H1 (cell line): ENCODE measurements around the gene ATP2A3. TPM values are rescaled to one million over a fixed set of nuclear protein-coding genes. Genes with fewer than 3 reads are reported as not detected.

Experiments used
- BACH1 ChIP-seq: IDR thresholded peaks from 2 replicates; pipeline ENCODE4 v1.6.1; 2012; ENCODE audit warnings: low read length, improper control_type of control experiment
- EZH2 ChIP-seq: fragments of 200-600 bp; sonication (generic); IDR thresholded peaks from 2 replicates; pipeline ENCODE4 v1.7.1; 2012; ENCODE audit warnings: low read depth, mild to moderate bottlenecking, moderate library complexity, low read length, inconsistent platforms; ENCODE audit not compliant: severe bottlenecking
- HDAC2 ChIP-seq, 2 experiments: fragments of 300-600 bp in 1 of 2; sonication (generic) in 1 of 2; IDR thresholded peaks; 2 replicates each; pipeline ENCODE4 v1.6.1; 2011 to 2012; ENCODE audit warnings: low read depth in 2 of 2, low read length in 2 of 2, mild to moderate bottlenecking in 2 of 2, moderate library complexity in 2 of 2, borderline replicate concordance in 1 of 2, inconsistent platforms in 1 of 2
- KDM1A ChIP-seq: fragments of 200-600, 300-600 bp; sonication (generic); IDR thresholded peaks from 2 replicates; pipeline ENCODE4 v1.7.1; 2016; ENCODE audit warnings: mild to moderate bottlenecking, low read length, borderline replicate concordance
- MAFK ChIP-seq: IDR thresholded peaks from 2 replicates; pipeline ENCODE4 v1.6.1; 2012; ENCODE audit warnings: low read depth, mild to moderate bottlenecking, improper control_type of control experiment, low read length
- RFX5 ChIP-seq: IDR thresholded peaks from 2 replicates; pipeline ENCODE4 v1.6.1; 2011; ENCODE audit warnings: low read depth, low read length, improper control_type of control experiment, borderline replicate concordance
- RNF2 ChIP-seq: fragments of 200-900, 300-1000 bp; sonication (generic); IDR thresholded peaks from 2 replicates; pipeline ENCODE4 v1.7.1; 2016; ENCODE audit warnings: borderline replicate concordance, low read depth, mild to moderate bottlenecking, antibody characterized with exemption, low read length; ENCODE audit not compliant: poor library complexity, severe bottlenecking; ENCODE audit errors: missing control alignments
- SIRT6 ChIP-seq: IDR thresholded peaks from one replicate; pipeline ENCODE4 v1.7.1; 2012; ENCODE audit warnings: low read length, inconsistent platforms
- polyA plus RNA-seq, 7 experiments: library from polyadenylated mRNA; depleted of rRNA in 3 of 7; stranded (reverse) in 5 of 7; unstranded in 2 of 7; fragments of >200 nt in 5 of 7; fragments of 200-250 nt in 2 of 7; gene quantifications; 1 replicate in 5 of 7; 2 replicates in 1 of 7; 4 replicates in 1 of 7; pipeline versions ENCODE4 v1.2.1 to v1.2.3, GENCODE V29; 2011 to 2013; ENCODE audit warnings: missing spikeins in 2 of 7, mixed read lengths in 2 of 7
- total RNA-seq: library from RNA; stranded (reverse); fragmentation: NEBNext Ultra II Directional; extraction: Animal tissue kit (Norgen Biotek cat#: 25700); gene quantifications from 2 replicates; pipeline ENCODE4 v1.2.1, GENCODE V29; 2021

The ATP2A3 gene
- total and polyA plus RNA-seq, 2 of the 8 experiments (the other 6 are each of a cell fraction or from before 2014, with no cell fraction given), result 18.4 to 32.5 TPM

GRCh38 chr17:3946711-3947235, 17.5 kb downstream of the ATP2A3 start (continued):
- no peak for TF ChIP-seq MAFK
- no peak for TF ChIP-seq BACH1
- TF ChIP-seq EZH2, result no peak
- no peak for TF ChIP-seq SIRT6
- no peak for TF ChIP-seq RFX5
- no peak for TF ChIP-seq HDAC2 (IDR thresholded peaks at IDR 0.05; ENCODE audit: borderline replicate concordance in 1 of 2, low read depth in 2 of 2, low read length in 2 of 2)
- no peak for TF ChIP-seq RNF2
- no peak for TF ChIP-seq KDM1A
